Gastroesophageal sphincter (tissue), 3 donors: ENCODE data around the gene TIMD4.

ENCODE experiments used
- POLR2A ChIP-seq, 2 donors: fragments of 450-650 bp; IDR thresholded peaks; one replicate each; pipeline ENCODE4 v1.6.1; 2017; ENCODE audit warnings: antibody characterized with exemption in 2 of 2, mild to moderate bottlenecking in 2 of 2, moderate library complexity in 1 of 2
- POLR2AphosphoS5 ChIP-seq: sonication (generic); formaldehyde crosslinking; IDR thresholded peaks from one replicate; pipeline ENCODE4 v1.6.1; 2017; ENCODE audit warnings: antibody characterized with exemption
- TF ChIP-seq, protein P1 (sequence below), 4 experiments: fragments of 200-600 bp in 2 of 4; fragments of 450-650 bp in 2 of 4; sonication (generic) in 1 of 4; IDR thresholded peaks; one replicate each; pipeline ENCODE4 v1.5.1; 2017 to 2019; ENCODE audit warnings: antibody characterized with exemption in 4 of 4, mild to moderate bottlenecking in 2 of 4, moderate library complexity in 2 of 4

DNA sequence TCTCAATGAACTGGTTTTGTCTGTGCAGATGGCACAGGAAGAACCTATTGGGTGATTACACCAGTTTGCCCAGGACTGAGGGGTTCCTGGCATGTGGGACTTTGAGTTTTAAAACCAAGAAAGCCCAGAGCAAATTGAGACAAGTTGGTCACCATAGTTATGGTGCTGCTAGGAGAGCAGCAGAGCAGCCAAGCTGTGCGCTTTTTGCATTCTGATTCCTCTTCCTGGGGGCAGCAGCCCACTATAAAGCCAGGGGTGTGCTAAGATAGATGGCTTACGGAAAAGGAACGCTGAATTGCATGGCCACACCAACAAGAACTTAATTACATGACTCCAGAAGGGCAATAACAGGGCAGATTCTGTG lies 49.7 kb downstream of the TIMD4 start:
- TF ChIP-seq, protein P1, sequence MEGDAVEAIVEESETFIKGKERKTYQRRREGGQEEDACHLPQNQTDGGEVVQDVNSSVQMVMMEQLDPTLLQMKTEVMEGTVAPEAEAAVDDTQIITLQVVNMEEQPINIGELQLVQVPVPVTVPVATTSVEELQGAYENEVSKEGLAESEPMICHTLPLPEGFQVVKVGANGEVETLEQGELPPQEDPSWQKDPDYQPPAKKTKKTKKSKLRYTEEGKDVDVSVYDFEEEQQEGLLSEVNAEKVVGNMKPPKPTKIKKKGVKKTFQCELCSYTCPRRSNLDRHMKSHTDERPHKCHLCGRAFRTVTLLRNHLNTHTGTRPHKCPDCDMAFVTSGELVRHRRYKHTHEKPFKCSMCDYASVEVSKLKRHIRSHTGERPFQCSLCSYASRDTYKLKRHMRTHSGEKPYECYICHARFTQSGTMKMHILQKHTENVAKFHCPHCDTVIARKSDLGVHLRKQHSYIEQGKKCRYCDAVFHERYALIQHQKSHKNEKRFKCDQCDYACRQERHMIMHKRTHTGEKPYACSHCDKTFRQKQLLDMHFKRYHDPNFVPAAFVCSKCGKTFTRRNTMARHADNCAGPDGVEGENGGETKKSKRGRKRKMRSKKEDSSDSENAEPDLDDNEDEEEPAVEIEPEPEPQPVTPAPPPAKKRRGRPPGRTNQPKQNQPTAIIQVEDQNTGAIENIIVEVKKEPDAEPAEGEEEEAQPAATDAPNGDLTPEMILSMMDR (IDR thresholded peaks at IDR 0.05): no peak
- TF ChIP-seq POLR2AphosphoS5: no peak
- no peak for TF ChIP-seq POLR2A (IDR thresholded peaks at IDR 0.05)
